ENCODE results near the gene PRAMEF20.

Gene PRAMEF20

DNA sequence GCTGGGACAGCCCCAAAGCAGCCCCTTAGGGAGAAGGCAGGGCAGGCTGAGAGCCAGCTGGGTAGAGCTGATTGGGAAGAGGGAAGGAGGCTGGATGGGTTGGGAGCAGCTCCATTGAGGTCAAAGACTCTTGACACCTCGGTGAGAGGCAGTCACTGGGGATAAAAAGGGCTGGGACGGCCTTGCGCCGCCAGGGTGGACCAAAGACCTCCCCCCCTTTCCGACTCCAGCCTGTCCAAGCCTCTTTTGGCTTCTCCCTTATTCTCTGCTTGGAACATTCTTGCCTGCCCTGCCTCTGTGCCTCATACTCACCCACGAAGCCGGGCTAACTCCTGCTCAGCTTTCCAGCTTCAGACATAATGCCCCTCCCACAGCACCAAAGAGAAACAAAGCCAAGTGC lies 52.4 kb downstream of the PRAMEF20 start:
- DNase-seq (ENCODE audit: low read depth), result no peak

DNA sequence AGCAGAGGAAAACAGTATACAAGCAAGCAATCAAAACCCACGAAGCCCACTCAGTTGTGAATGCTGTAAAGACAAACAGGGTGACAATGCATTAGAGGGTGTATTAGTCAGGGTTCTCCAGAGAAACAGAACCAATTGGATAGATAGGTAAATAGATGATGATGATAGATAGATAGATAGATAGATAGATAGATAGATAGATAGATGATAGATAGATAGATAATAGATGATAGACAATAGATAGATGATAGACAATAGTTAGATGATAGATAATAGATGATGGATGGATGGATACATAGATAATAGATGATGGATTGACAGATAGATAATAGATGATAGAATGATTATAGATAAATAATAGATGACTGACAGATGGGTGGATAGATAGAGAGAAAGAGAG lies 55.3 kb downstream of the PRAMEF20 start:
- DNase-seq (ENCODE audit: low read depth), result no peak

DNA sequence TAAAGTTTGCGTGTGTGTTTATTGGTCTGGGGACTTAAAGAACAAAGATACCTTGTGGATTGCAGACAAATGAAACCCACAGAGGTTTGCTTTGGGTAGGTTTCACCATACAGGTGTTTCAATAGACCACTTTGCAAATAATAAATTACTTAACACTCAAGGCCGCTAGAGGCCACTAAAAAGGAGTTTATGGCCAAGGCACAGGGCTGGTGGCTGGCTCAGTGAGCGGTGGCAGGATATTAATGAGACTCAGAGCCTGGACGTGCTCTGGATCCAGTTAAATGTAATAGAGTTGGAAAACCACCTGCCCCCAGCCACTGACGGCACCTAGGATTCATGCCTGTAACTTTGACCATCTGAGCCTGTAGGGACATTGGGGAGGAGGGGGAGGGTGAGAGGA lies 59.1 kb downstream of the PRAMEF20 start:
- DNase-seq (ENCODE audit: low read depth), result no peak
